Sigmoid colon (tissue), 7 donors: ENCODE measurements around the gene ADM. TPM values are rescaled to one million over a fixed set of nuclear protein-coding genes. Genes with fewer than 3 reads are reported as not detected.

Experiments used
- DNase-seq: peaks from one replicate; pipeline ENCODE4 v3.0.0-alpha.2; 2019
- H3K27ac ChIP-seq, 4 donors: fragments of 200-600 bp; sonication (generic); one replicate each; pipeline ENCODE4 v1.5.1; 2016 to 2019; ENCODE audit warnings: mild to moderate bottlenecking in 1 of 4
- H3K27me3 ChIP-seq, 3 donors: fragments of 200-600 bp; sonication (generic); one replicate each; pipeline ENCODE4 v1.5.1; 2019; ENCODE audit warnings: mild to moderate bottlenecking in 1 of 3
- H3K36me3 ChIP-seq, 4 donors: fragments of 200-600 bp; sonication (generic); one replicate each; pipeline ENCODE4 v1.5.1; 2016 to 2019
- H3K4me1 ChIP-seq, 4 donors: fragments of 200-600 bp; sonication (generic); one replicate each; pipeline ENCODE4 v1.5.1; 2017 to 2019
- H3K4me3 ChIP-seq, 4 donors: fragments of 200-600 bp; sonication (generic); one replicate each; pipeline ENCODE4 v1.5.1; 2017 to 2019; ENCODE audit warnings: mild to moderate bottlenecking in 2 of 4, moderate library complexity in 1 of 4
- H3K9me3 ChIP-seq, 4 donors: fragments of 200-600 bp in 3 of 4; sonication (generic) in 3 of 4; one replicate each; pipeline versions ENCODE4 v1.5.1 to v1.6.1; 2013 to 2019
- EP300 ChIP-seq, 4 donors: sonication (generic); formaldehyde crosslinking; IDR thresholded peaks; one replicate each; pipeline ENCODE4 v1.6.1; 2017; ENCODE audit warnings: antibody characterized with exemption in 4 of 4
- POLR2A ChIP-seq, 2 donors: fragments of 450-650 bp; IDR thresholded peaks; one replicate each; pipeline ENCODE4 v1.6.1; 2016; ENCODE audit warnings: antibody characterized with exemption in 2 of 2, mild to moderate bottlenecking in 2 of 2, moderate library complexity in 2 of 2
- POLR2AphosphoS5 ChIP-seq, 4 donors: sonication (generic); formaldehyde crosslinking; IDR thresholded peaks; one replicate each; pipeline ENCODE4 v1.6.1; 2017; ENCODE audit warnings: antibody characterized with exemption in 4 of 4
- WGBS, 2 donors: extraction: QIAGEN DNeasy Blood & Tissue Kit; methylation state at CpG; one replicate each; pipeline ENCODE4 v1.1.7; 2013; 5-methylcytosine and 5-hydroxymethylcytosine counted together
- intact Hi-C: fragments of 100-400 bp; cut with DNase I; formaldehyde crosslinking; loops from one replicate; pipeline ENCODE4 v1.15.1; 2023
- polyA plus RNA-seq, 3 donors: library from polyadenylated mRNA; stranded (reverse); fragments of 200-250 nt; gene quantifications; one replicate each; pipeline ENCODE4 v1.2.3, GENCODE V29; 2013
- total RNA-seq, 4 donors: library from RNA; depleted of rRNA; stranded (reverse); fragments of >200 nt; gene quantifications; one replicate each; pipeline ENCODE4 v1.1.0, GENCODE V29; 2016
- TF ChIP-seq, protein P1 (sequence below), 4 experiments: fragments of 450-650 bp in 3 of 4; fragments of 200-600 bp in 1 of 4; IDR thresholded peaks; one replicate each; pipeline ENCODE4 v1.5.1; 2016 to 2019; ENCODE audit warnings: antibody characterized with exemption in 4 of 4, mild to moderate bottlenecking in 3 of 4, moderate library complexity in 2 of 4
- donor health status: healthy with polysubstance abuse.
- donor health status: Bipolar disorder and iron deficiency.
- donor health status: healthy.

ADM gene
- total and polyA plus RNA-seq, 7 donors, result 24.0 to 92.5 (median 61.7) TPM

DNA sequence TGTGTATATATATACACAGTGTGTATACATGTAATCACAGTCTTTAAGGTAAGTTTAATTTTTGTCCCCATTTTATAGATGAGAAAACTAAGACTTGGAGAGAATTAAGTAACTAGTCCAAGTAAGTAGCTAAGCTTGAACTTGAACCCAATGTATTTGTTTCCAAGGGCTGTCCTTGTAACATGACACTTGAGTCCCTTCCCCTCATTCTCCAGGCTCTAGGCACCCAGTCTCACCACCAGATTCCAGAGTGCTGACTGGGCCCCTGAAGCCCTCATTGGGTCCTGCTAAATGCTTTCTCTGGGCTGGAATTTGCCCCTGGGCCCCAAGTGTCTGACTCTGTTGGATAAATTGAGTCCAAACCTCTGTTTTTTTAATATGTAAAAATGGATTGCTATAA is 45.5 kb downstream of the ADM start:
- TF ChIP-seq, protein P1, sequence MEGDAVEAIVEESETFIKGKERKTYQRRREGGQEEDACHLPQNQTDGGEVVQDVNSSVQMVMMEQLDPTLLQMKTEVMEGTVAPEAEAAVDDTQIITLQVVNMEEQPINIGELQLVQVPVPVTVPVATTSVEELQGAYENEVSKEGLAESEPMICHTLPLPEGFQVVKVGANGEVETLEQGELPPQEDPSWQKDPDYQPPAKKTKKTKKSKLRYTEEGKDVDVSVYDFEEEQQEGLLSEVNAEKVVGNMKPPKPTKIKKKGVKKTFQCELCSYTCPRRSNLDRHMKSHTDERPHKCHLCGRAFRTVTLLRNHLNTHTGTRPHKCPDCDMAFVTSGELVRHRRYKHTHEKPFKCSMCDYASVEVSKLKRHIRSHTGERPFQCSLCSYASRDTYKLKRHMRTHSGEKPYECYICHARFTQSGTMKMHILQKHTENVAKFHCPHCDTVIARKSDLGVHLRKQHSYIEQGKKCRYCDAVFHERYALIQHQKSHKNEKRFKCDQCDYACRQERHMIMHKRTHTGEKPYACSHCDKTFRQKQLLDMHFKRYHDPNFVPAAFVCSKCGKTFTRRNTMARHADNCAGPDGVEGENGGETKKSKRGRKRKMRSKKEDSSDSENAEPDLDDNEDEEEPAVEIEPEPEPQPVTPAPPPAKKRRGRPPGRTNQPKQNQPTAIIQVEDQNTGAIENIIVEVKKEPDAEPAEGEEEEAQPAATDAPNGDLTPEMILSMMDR (IDR thresholded peaks at IDR 0.05), result no peak
- no peak for TF ChIP-seq EP300 (IDR thresholded peaks at IDR 0.05)
- TF ChIP-seq POLR2A (IDR thresholded peaks at IDR 0.05), result no peak
- TF ChIP-seq POLR2AphosphoS5 (IDR thresholded peaks at IDR 0.05), result no peak
- H3K36me3 ChIP-seq, result no peaks in the 10 kb centered on the region
- H3K27ac ChIP-seq, result no peak overlapping the region
- H3K4me3 ChIP-seq, result no peak overlapping the region
- H3K4me1 ChIP-seq, result peaks cover 0 to 15% (median 1%) of the 10 kb centered on the region in 4 donors
- no peak for DNase-seq
- H3K27me3 ChIP-seq, result no peaks in the 10 kb centered on the region
- intact Hi-C loops, result no loop called here
- H3K9me3 ChIP-seq, result peaks cover 0 to 2% (median 0%) of the 10 kb centered on the region in 4 donors

DNA sequence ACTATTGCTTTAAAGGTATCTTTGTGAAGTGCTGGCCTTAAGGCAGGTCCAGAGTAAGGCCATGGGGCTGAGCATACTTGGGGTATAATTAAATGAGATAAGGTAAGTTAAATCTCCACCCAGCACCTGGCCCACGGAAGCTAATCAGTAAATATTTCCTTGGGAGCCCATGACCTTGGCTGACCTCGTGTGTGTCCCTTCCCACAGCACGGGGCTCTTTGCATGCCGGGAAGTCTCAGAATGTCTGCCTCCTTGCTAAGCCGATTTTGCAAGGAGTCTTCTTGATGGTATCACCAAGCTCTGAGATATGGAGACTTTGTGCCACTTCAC is 46.5 kb downstream of the ADM start:
- TF ChIP-seq EP300 (IDR thresholded peaks at IDR 0.05), result no peak
- TF ChIP-seq POLR2A (IDR thresholded peaks at IDR 0.05), result no peak
- DNase-seq, result no peak
- Histone ChIP-seq H3K27me3 (no peaks in the 10 kb centered on the region), H3K9me3 (no peaks in the 10 kb centered on the region), H3K36me3 (no peaks in the 10 kb centered on the region), H3K4me3 (no peak overlapping the region), H3K27ac (peak overlapping the region; percentile 52 to 65 (median 58)), H3K4me1 (peaks cover 0 to 15% (median 1%) of the 10 kb centered on the region in 4 donors)
- WGBS, 2 donors, result 10 to 46% methylated on average over 5 of the region's 5 CpGs
- intact Hi-C loops, result no loop called here

DNA sequence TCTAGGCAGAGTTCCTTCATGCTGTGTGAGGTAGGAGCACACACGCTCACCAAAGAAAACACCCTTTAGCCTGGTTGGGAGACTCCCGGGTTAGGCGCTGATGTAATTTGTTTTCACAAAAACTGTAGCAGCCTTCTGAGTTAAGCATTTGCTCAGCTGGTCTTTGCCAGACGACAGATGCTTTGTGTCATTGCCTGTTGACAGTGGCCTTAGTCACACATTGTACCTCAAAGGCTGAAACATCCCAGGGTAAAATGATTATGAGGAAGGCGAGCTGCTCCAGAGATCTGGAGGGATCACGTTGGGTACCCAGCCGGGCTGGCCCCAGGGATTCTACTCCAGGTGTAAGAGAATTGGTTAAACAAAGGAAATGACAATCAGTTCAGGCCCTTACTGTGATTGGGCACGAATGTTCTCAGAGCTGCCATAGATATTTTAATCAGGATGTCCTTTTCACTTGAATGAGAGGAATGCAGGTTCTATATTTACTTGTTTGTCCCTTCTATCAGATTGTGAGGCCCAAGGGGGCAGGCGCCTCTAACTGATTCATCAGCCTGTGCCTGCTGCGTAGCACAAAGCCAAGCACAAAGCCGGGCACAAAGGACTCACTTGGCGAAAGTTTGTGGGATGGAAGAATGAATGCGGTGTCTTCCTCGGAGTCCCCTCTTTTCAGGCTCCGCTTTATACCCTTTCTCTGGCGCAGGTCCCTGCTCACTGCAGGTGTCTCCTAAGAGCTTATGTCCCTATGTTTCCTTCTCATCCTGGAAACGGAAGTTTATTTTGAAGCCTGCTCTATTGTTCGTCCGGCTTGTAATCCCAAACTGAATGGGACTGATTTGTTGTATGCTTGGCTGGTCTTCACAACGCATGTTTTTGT is 47.1 kb downstream of the ADM start:
- peaks cover 0 to 15% (median 1%) of the 10 kb centered on the region in 4 donors for H3K4me1 ChIP-seq
- peak in 1 of 4 donors; percentile 39 for TF ChIP-seq EP300 (IDR thresholded peaks at IDR 0.05)
- TF ChIP-seq, protein P1 (IDR thresholded peaks at IDR 0.05), result no peak
- TF ChIP-seq POLR2AphosphoS5 (IDR thresholded peaks at IDR 0.05), result peak; percentile 50 to 85 (median 79)
- no peak for TF ChIP-seq POLR2A (IDR thresholded peaks at IDR 0.05)
- no peaks in the 10 kb centered on the region for H3K9me3 ChIP-seq
- 60 to 73% methylated on average over 20 of the region's 20 CpGs for whole genome bisulfite sequencing, 2 donors
- H3K27me3 ChIP-seq, result no peaks in the 10 kb centered on the region
- H3K27ac ChIP-seq, result peak overlapping the region; percentile 52 to 65 (median 60)
- intact Hi-C loops, result no loop called here
- no peak overlapping the region for H3K4me3 ChIP-seq
- H3K36me3 ChIP-seq, result no peaks in the 10 kb centered on the region
- DNase-seq, result peak; percentile 90

DNA sequence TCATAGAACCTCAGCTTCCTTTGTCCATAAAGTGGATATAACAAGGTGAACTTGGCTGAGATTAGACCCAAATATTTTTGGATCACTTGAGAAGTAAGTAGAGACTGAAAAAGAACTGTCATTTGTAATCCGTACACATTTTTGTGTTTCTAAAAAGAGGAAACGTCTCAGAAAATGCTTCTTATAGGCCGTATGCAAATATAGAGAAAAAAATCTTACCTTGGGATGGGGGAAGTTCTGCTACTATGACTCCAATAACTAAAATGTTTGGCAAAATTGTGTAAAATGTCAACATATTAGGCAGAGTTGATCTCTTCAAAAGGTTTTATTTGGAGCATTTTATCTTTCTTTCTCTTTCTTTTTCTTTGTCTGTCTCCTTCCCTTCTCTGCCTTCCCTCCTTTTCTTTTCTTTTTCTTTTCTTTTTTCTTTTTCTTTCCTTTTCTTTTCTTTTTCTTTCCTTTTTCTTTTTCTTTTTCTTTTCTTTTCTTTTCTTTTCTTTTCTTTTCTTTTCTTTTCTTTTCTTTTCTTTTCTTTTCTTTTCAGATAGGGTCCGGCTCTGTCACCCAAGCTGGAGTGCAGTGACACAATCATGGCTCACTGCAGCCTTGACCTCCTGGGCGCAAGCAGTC is 48.2 kb downstream of the ADM start:
- no peak for DNase-seq
- no peaks in the 10 kb centered on the region for H3K27me3 ChIP-seq
- no peaks in the 10 kb centered on the region for H3K9me3 ChIP-seq
- peak overlapping the region; percentile 52 to 65 (median 60) for H3K27ac ChIP-seq
- WGBS, 2 donors, result 89 to 94% methylated on average over 5 of the region's 5 CpGs
- intact Hi-C loops, result no loop called here
- H3K4me3 ChIP-seq, result no peak overlapping the region
- H3K4me1 ChIP-seq, result peaks cover 0 to 15% (median 1%) of the 10 kb centered on the region in 4 donors
- TF ChIP-seq POLR2AphosphoS5 (IDR thresholded peaks at IDR 0.05), result no peak
- no peak for TF ChIP-seq POLR2A (IDR thresholded peaks at IDR 0.05)
- TF ChIP-seq, protein P1 (IDR thresholded peaks at IDR 0.05), result no peak
- TF ChIP-seq EP300 (IDR thresholded peaks at IDR 0.05), result no peak
- no peaks in the 10 kb centered on the region for H3K36me3 ChIP-seq

DNA sequence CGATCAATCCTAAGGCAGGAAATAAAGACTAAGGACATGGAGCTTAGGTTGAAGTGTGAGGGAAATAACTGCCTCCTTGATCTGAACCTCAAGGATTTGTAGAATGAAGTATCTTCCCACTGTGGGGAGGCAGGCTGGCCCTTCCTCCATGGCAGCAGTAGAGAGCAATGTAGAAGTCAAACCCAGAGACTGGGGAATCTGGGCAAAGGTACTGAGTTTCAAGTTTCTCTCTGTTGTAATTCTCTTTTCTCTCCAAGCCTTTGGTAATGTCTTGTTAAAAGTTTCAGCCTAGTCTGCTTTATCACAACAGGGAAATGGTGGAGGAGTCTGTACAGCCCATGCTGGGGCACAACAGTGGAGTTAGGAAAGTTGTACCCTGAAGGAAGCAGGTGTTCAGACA is 49.5 kb downstream of the ADM start:
- DNase-seq, result no peak
- peaks cover 0 to 15% (median 1%) of the 10 kb centered on the region in 4 donors for H3K4me1 ChIP-seq
- peak overlapping the region in 1 of 4 donors; percentile 15 for H3K27ac ChIP-seq
- H3K27me3 ChIP-seq, result no peaks in the 10 kb centered on the region
- no peak overlapping the region for H3K4me3 ChIP-seq
- 87 to 88% methylated on average over 1 of the region's 1 CpG for WGBS, 2 donors
- no peaks in the 10 kb centered on the region for H3K36me3 ChIP-seq
- intact Hi-C loops, result no loop called here
- H3K9me3 ChIP-seq, result no peaks in the 10 kb centered on the region
- TF ChIP-seq, protein P1 (IDR thresholded peaks at IDR 0.05), result no peak
- TF ChIP-seq POLR2A (IDR thresholded peaks at IDR 0.05) (no peak), POLR2AphosphoS5 (IDR thresholded peaks at IDR 0.05) (no peak)
